Measurements from ENCODE around the gene ABHD17A. TPM values are rescaled to one million over a fixed set of nuclear protein-coding genes. Genes with fewer than 3 reads are reported as not detected.

The ABHD17A gene
- total and polyA plus RNA-seq, 9 of the 15 experiments (the other 6 are each of a cell fraction or from before 2014, with no cell fraction given): 0.04 to 135 (median 21.8) TPM; not detected in 1

DNA sequence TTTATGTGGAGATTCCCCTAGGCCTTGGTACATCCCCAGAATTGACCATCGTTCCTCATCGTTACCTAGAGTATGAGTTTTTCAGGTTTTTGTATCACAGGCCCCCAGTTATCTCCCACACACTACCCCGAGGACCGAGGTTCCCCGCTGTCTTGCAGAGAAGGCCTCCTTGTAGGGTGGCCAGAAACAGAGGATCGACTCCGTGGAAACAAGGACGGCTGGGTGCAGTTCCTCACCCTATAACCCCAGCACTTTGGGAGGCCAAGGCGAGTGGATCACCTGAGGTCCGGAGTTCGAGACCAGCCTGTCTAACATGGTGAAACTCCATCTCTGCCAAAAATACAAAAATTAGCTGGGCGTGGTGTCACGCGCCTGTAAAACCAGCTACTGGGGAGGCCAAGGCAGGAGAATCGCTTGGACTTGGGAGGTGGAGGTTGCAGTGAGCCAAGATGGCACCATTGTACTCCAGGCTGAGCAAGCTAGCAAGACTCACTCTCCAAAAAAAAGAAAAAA is 20.6 kb upstream of the ABHD17A start (continued):
- TF ChIP-seq, protein P1, sequence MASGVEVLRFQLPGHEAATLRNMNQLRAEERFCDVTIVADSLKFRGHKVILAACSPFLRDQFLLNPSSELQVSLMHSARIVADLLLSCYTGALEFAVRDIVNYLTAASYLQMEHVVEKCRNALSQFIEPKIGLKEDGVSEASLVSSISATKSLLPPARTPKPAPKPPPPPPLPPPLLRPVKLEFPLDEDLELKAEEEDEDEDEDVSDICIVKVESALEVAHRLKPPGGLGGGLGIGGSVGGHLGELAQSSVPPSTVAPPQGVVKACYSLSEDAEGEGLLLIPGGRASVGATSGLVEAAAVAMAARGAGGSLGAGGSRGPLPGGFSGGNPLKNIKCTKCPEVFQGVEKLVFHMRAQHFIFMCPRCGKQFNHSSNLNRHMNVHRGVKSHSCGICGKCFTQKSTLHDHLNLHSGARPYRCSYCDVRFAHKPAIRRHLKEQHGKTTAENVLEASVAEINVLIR (CRISPR knock-in tag; IDR thresholded peaks at IDR 0.05): 0 out of 2 replicates have a peak, but pooled peaks have one; percentile 26
- TF ChIP-seq, protein P2, sequence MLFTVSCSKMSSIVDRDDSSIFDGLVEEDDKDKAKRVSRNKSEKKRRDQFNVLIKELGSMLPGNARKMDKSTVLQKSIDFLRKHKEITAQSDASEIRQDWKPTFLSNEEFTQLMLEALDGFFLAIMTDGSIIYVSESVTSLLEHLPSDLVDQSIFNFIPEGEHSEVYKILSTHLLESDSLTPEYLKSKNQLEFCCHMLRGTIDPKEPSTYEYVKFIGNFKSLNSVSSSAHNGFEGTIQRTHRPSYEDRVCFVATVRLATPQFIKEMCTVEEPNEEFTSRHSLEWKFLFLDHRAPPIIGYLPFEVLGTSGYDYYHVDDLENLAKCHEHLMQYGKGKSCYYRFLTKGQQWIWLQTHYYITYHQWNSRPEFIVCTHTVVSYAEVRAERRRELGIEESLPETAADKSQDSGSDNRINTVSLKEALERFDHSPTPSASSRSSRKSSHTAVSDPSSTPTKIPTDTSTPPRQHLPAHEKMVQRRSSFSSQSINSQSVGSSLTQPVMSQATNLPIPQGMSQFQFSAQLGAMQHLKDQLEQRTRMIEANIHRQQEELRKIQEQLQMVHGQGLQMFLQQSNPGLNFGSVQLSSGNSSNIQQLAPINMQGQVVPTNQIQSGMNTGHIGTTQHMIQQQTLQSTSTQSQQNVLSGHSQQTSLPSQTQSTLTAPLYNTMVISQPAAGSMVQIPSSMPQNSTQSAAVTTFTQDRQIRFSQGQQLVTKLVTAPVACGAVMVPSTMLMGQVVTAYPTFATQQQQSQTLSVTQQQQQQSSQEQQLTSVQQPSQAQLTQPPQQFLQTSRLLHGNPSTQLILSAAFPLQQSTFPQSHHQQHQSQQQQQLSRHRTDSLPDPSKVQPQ (CRISPR knock-in tag; IDR thresholded peaks at IDR 0.05; ENCODE audit: borderline replicate concordance): no peak
- no peak for TF ChIP-seq ZNF445 (CRISPR knock-in tag; IDR thresholded peaks at IDR 0.05; ENCODE audit: low read depth)
- TF ChIP-seq, protein P3, sequence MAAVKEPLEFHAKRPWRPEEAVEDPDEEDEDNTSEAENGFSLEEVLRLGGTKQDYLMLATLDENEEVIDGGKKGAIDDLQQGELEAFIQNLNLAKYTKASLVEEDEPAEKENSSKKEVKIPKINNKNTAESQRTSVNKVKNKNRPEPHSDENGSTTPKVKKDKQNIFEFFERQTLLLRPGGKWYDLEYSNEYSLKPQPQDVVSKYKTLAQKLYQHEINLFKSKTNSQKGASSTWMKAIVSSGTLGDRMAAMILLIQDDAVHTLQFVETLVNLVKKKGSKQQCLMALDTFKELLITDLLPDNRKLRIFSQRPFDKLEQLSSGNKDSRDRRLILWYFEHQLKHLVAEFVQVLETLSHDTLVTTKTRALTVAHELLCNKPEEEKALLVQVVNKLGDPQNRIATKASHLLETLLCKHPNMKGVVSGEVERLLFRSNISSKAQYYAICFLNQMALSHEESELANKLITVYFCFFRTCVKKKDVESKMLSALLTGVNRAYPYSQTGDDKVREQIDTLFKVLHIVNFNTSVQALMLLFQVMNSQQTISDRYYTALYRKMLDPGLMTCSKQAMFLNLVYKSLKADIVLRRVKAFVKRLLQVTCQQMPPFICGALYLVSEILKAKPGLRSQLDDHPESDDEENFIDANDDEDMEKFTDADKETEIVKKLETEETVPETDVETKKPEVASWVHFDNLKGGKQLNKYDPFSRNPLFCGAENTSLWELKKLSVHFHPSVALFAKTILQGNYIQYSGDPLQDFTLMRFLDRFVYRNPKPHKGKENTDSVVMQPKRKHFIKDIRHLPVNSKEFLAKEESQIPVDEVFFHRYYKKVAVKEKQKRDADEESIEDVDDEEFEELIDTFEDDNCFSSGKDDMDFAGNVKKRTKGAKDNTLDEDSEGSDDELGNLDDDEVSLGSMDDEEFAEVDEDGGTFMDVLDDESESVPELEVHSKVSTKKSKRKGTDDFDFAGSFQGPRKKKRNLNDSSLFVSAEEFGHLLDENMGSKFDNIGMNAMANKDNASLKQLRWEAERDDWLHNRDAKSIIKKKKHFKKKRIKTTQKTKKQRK (IDR thresholded peaks at IDR 0.05; ENCODE audit: borderline replicate concordance, low read depth, low read length): no peak
- TF ChIP-seq DDX20 (tag; IDR thresholded peaks at IDR 0.05; ENCODE audit: low read depth): no peak
- TF ChIP-seq, protein P4, sequence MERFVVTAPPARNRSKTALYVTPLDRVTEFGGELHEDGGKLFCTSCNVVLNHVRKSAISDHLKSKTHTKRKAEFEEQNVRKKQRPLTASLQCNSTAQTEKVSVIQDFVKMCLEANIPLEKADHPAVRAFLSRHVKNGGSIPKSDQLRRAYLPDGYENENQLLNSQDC (CRISPR knock-in tag; IDR thresholded peaks at IDR 0.05): no peak
- no peak for TF ChIP-seq ZNF277 (CRISPR knock-in tag; IDR thresholded peaks at IDR 0.05; ENCODE audit: borderline replicate concordance)

Measured in K562 (cell line).